HepG2 (cell line): ENCODE data around the gene EPC2. TPM values are rescaled to one million over a fixed set of nuclear protein-coding genes. Genes with fewer than 3 reads are reported as not detected.

Experiments used
- GMEB1 ChIP-seq: sonication (generic); formaldehyde crosslinking; IDR thresholded peaks from 2 replicates; pipeline ENCODE4 v1.5.1; 2020; ENCODE audit warnings: missing genetic modification reagents, mild to moderate bottlenecking, borderline replicate concordance
- HOXA9 ChIP-seq: sonication (generic); formaldehyde crosslinking; IDR thresholded peaks from 2 replicates; pipeline ENCODE4 v1.8.1; 2022; ENCODE audit warnings: missing genetic modification reagents, mild to moderate bottlenecking, moderate library complexity, borderline replicate concordance
- KDM3A ChIP-seq: IDR thresholded peaks from 2 replicates; pipeline ENCODE4 v1.6.1; 2018; ENCODE audit warnings: low read depth, missing compliant biosample characterization
- KIAA2018 ChIP-seq: sonication (generic); formaldehyde crosslinking; IDR thresholded peaks from 2 replicates; pipeline ENCODE4 v1.5.0; 2020; ENCODE audit warnings: mild to moderate bottlenecking, missing genetic modification reagents, borderline replicate concordance
- NFKB2 ChIP-seq: sonication (generic); formaldehyde crosslinking; IDR thresholded peaks from 2 replicates; pipeline ENCODE4 v1.4.0; 2020; ENCODE audit warnings: missing genetic modification reagents, borderline replicate concordance
- POGZ ChIP-seq: sonication (generic); formaldehyde crosslinking; IDR thresholded peaks from 2 replicates; pipeline ENCODE4 v1.4.0; 2020; ENCODE audit warnings: mild to moderate bottlenecking, missing genetic modification reagents
- SALL1 ChIP-seq: sonication (generic); formaldehyde crosslinking; IDR thresholded peaks from 2 replicates; pipeline ENCODE4 v1.8.0; 2022; ENCODE audit warnings: mild to moderate bottlenecking, missing genetic modification reagents
- TEF ChIP-seq: sonication (generic); formaldehyde crosslinking; IDR thresholded peaks from 2 replicates; pipeline ENCODE4 v1.5.0; 2020; ENCODE audit warnings: missing genetic modification reagents
- ZNF207 ChIP-seq: fragments of 450-650 bp; IDR thresholded peaks from 2 replicates; pipeline ENCODE4 v1.6.1; 2016; ENCODE audit warnings: antibody characterized with exemption, borderline replicate concordance
- polyA plus RNA-seq, 8 experiments: library from polyadenylated mRNA; depleted of rRNA in 3 of 8; stranded (reverse) in 7 of 8; unstranded in 1 of 8; fragments of >200 nt; fragmentation: Illumina TruSeq in 4 of 8; extraction: Trizol in 4 of 8; gene quantifications; 2 replicates each; pipeline versions ENCODE4 v1.2.1 to v1.2.3, GENCODE V29; 2011 to 2016; ENCODE audit warnings: low read depth in 4 of 8, missing spikeins in 1 of 8, mixed read lengths in 1 of 8; ENCODE audit not compliant: insufficient read depth in 1 of 8
- total RNA-seq, 5 experiments: library from RNA; depleted of rRNA; stranded (reverse); fragments of >200 nt; fragmentation: Illumina TruSeq; extraction: Trizol; gene quantifications; 2 replicates each; pipeline ENCODE4 v1.2.3, GENCODE V29; 2016; ENCODE audit warnings: low read depth in 1 of 5
- TF ChIP-seq, protein P1 (sequence below): sonication (generic); formaldehyde crosslinking; conservative IDR thresholded peaks from 2 replicates; pipeline ENCODE4 v1.8.1; 2023; ENCODE audit warnings: missing genetic modification reagents
- TF ChIP-seq, protein P2 (sequence below): sonication (generic); formaldehyde crosslinking; IDR thresholded peaks from 2 replicates; pipeline ENCODE4 v1.5.1; 2020; ENCODE audit warnings: mild to moderate bottlenecking, moderate library complexity, missing genetic modification reagents

EPC2 gene
- total and polyA plus RNA-seq, 2 of the 13 experiments (the other 11 are each of a cell fraction or from before 2014, with no cell fraction given) = 20.5 to 22.0 TPM

DNA sequence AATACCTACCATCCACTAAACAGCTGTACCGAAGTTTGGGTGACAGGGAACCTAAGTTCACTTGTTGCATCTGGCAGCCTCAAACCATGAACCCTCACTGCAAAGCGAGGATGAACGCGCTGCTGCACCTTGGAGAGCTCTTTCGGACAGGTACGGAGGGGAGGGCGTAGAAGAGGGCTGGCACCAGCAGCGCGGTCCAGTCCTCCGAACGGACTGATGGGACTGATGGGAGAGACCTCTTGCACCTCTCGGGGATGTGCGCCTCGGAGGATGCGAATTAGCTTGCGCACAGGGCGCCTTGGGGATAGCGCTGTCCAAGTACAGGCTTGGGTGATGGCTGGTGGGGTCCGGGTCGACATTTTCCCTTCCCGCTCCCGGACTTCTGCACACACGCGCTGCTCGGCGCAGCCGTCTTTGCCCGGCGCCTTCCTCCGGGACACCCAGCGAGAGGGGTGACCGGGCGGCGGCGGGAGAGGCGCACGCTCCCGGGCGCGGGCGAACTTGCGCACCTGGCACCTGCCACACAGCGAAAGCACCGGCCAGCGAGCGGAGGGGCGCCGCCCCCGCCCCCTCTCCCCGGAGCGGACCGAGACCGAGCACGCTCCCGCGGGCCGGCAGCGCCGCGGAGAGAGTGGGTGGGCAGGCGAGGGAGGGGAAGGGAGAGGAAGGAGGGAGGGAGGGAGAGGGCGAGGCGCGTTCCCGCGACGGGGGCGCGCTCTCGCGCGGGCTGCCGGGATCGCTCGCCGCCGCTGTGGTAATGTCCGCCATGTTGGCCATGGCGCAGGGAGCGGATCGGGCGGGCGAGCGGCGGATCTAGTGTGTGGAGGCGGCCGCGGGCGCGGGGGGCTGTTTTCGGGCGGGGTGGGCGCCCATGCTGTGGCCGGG lies at the start of gene EPC2 (continued):
- no peak for TF ChIP-seq GMEB1
- TF ChIP-seq, protein P1, sequence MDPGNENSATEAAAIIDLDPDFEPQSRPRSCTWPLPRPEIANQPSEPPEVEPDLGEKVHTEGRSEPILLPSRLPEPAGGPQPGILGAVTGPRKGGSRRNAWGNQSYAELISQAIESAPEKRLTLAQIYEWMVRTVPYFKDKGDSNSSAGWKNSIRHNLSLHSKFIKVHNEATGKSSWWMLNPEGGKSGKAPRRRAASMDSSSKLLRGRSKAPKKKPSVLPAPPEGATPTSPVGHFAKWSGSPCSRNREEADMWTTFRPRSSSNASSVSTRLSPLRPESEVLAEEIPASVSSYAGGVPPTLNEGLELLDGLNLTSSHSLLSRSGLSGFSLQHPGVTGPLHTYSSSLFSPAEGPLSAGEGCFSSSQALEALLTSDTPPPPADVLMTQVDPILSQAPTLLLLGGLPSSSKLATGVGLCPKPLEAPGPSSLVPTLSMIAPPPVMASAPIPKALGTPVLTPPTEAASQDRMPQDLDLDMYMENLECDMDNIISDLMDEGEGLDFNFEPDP (CRISPR knock-in tag) = no peak
- no peak; the same call in 1 of the 2 replicates for TF ChIP-seq KDM3A (CRISPR knock-in tag)
- TF ChIP-seq, protein P2, sequence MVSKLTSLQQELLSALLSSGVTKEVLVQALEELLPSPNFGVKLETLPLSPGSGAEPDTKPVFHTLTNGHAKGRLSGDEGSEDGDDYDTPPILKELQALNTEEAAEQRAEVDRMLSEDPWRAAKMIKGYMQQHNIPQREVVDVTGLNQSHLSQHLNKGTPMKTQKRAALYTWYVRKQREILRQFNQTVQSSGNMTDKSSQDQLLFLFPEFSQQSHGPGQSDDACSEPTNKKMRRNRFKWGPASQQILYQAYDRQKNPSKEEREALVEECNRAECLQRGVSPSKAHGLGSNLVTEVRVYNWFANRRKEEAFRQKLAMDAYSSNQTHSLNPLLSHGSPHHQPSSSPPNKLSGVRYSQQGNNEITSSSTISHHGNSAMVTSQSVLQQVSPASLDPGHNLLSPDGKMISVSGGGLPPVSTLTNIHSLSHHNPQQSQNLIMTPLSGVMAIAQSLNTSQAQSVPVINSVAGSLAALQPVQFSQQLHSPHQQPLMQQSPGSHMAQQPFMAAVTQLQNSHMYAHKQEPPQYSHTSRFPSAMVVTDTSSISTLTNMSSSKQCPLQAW (CRISPR knock-in tag) = no peak
- TF ChIP-seq ZNF207 = no peak
- peak; percentile 69 for TF ChIP-seq SALL1
- 0 out of 2 replicates have a peak, but pooled peaks have one; percentile 77 for TF ChIP-seq HOXA9
- peak; percentile 81; the same call in 1 of the 2 replicates for TF ChIP-seq NFKB2
- no peak for TF ChIP-seq TEF (CRISPR knock-in tag)
- no peak for TF ChIP-seq KIAA2018
- peak; percentile 38; the same call in 1 of the 2 replicates for TF ChIP-seq POGZ
